DOHH2 (cell line): ENCODE results near the gene ZNF23.

ENCODE experiments used
- H3F3A ChIP-seq: fragments of 200-600 bp; sonication (generic), shearing (Covaris generic); 2 replicates; pipeline ENCODE4 v1.6.0; 2016; ENCODE audit warnings: antibody characterized with exemption, mild to moderate bottlenecking; ENCODE audit not compliant: control insufficient read depth, insufficient read depth
- H3K27ac ChIP-seq: fragments of 200-600 bp; sonication (generic); 2 replicates; pipeline ENCODE4 v1.5.1; 2014; ENCODE audit warnings: low read depth, mild to moderate bottlenecking, low read length, moderate library complexity
- H3K27me3 ChIP-seq: fragments of 200-600 bp; sonication (generic); 2 replicates; pipeline ENCODE4 v1.6.1; 2014; ENCODE audit warnings: mild to moderate bottlenecking, low read length, mixed read lengths; ENCODE audit not compliant: control insufficient read depth
- H3K36me3 ChIP-seq: fragments of 200-600 bp; sonication (generic); 2 replicates; pipeline ENCODE4 v1.6.1; 2014; ENCODE audit warnings: mild to moderate bottlenecking, low read length, moderate library complexity, mixed read lengths; ENCODE audit not compliant: control insufficient read depth
- H3K4me1 ChIP-seq: fragments of 200-600 bp; sonication (generic); 2 replicates; pipeline ENCODE4 v1.6.1; 2014; ENCODE audit warnings: mild to moderate bottlenecking, low read length, mixed read lengths; ENCODE audit not compliant: control insufficient read depth
- H3K4me2 ChIP-seq: fragments of 200-600 bp; sonication (generic); 2 replicates; pipeline ENCODE4 v1.6.0; 2014; ENCODE audit warnings: mild to moderate bottlenecking, low read length, moderate library complexity
- H3K4me3 ChIP-seq: fragments of 200-600 bp; sonication (generic); 2 replicates; pipeline ENCODE4 v1.5.1; 2014; ENCODE audit warnings: mild to moderate bottlenecking, low read length, mixed read lengths
- H3K79me2 ChIP-seq: fragments of 200-600 bp; sonication (generic); 2 replicates; pipeline ENCODE4 v1.6.1; 2014; ENCODE audit warnings: mild to moderate bottlenecking, low read length, mixed read lengths; ENCODE audit not compliant: control insufficient read depth
- H3K9me2 ChIP-seq: fragments of 200-600 bp; sonication (generic); replicated peaks from 2 replicates; pipeline ENCODE4 v1.6.1; 2014; ENCODE audit warnings: mild to moderate bottlenecking, low read length, mixed read lengths; ENCODE audit not compliant: control insufficient read depth
- H3K9me3 ChIP-seq: fragments of 200-600 bp; sonication (generic); 2 replicates; pipeline ENCODE4 v1.6.1; 2014; ENCODE audit warnings: antibody characterized with exemption, low read length, mixed read lengths; ENCODE audit not compliant: control insufficient read depth, insufficient read depth
- H4K20me1 ChIP-seq: fragments of 200-600 bp; sonication (generic); 2 replicates; pipeline ENCODE4 v1.6.0; 2014; ENCODE audit warnings: low read depth, mild to moderate bottlenecking, antibody characterized with exemption, low read length, moderate library complexity; ENCODE audit not compliant: control insufficient read depth, insufficient read depth
- EZH2phosphoT487 ChIP-seq: fragments of 200-600 bp; sonication (generic); IDR thresholded peaks from 2 replicates; pipeline ENCODE4 v1.6.1; 2017; ENCODE audit warnings: borderline replicate concordance, mild to moderate bottlenecking, antibody characterized with exemption, low read length, moderate library complexity, mixed read lengths
- TF ChIP-seq, protein P1 (sequence below): fragments of 200-600 bp; sonication (generic); IDR thresholded peaks from one replicate; pipeline ENCODE4 v1.5.1; 2014; ENCODE audit warnings: antibody characterized with exemption, mild to moderate bottlenecking, low read depth, low read length; ENCODE audit not compliant: poor library complexity, severe bottlenecking

Gene ZNF23

DNA sequence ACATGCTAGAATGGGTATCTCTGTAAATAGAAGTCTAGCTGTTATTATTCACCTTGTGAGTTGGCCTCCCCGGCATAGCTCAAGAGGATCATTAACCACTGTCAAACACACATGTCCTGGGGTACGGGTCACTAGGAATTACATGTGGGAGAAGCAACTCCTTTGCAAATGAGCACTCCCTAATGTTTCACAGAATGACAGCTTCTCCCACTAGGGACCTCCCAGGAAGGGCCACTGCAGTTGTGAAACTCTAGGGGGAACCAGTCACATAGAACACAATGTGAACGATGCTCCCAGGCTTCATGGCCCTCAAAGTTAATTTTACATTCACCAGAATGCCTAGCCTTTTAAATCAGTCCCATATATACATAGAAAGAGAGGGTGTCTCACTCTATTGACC, 39.5 kb upstream of the ZNF23 start:
- no peaks in the 10 kb centered on the region for H4K20me1 ChIP-seq
- H3K4me2 ChIP-seq: no peak overlapping the region
- no peaks in the 10 kb centered on the region for H3F3A ChIP-seq
- H3K36me3 ChIP-seq: no peaks in the 10 kb centered on the region
- H3K79me2 ChIP-seq: no peaks in the 10 kb centered on the region
- no peak for TF ChIP-seq EZH2phosphoT487
- TF ChIP-seq, protein P1, sequence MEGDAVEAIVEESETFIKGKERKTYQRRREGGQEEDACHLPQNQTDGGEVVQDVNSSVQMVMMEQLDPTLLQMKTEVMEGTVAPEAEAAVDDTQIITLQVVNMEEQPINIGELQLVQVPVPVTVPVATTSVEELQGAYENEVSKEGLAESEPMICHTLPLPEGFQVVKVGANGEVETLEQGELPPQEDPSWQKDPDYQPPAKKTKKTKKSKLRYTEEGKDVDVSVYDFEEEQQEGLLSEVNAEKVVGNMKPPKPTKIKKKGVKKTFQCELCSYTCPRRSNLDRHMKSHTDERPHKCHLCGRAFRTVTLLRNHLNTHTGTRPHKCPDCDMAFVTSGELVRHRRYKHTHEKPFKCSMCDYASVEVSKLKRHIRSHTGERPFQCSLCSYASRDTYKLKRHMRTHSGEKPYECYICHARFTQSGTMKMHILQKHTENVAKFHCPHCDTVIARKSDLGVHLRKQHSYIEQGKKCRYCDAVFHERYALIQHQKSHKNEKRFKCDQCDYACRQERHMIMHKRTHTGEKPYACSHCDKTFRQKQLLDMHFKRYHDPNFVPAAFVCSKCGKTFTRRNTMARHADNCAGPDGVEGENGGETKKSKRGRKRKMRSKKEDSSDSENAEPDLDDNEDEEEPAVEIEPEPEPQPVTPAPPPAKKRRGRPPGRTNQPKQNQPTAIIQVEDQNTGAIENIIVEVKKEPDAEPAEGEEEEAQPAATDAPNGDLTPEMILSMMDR: peak; percentile 24
- no peaks in the 10 kb centered on the region for H3K4me1 ChIP-seq
- H3K9me2 ChIP-seq: no peaks in the 10 kb centered on the region
- no peak overlapping the region for H3K4me3 ChIP-seq
- no peak overlapping the region for H3K27ac ChIP-seq
- H3K27me3 ChIP-seq: no peaks in the 10 kb centered on the region
- H3K9me3 ChIP-seq: no peaks in the 10 kb centered on the region

DNA sequence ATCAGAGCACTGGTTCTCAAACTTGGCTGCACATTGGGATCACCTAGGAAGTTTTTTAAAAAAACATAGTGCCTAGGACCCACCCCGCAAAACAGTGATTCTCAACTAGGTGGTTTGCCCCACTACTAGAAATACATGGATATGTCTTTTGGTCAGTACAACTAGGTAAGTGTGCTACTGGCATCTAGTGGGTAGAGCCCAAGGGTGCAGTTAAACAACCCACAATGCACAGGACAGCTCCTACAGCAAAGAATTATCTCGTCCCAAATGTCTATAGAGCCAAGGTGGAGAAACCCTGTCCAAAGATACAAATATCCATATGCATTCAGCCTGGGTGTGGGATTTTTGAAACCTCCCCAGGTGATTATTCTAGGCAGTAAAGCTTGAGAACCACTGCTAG, 38.9 kb upstream of the ZNF23 start:
- TF ChIP-seq, protein P1: no peak
- TF ChIP-seq EZH2phosphoT487: no peak
- no peaks in the 10 kb centered on the region for H3K79me2 ChIP-seq
- H4K20me1 ChIP-seq: no peaks in the 10 kb centered on the region
- H3K36me3 ChIP-seq: no peaks in the 10 kb centered on the region
- no peaks in the 10 kb centered on the region for H3K9me2 ChIP-seq
- no peak overlapping the region for H3K4me3 ChIP-seq
- H3F3A ChIP-seq: no peaks in the 10 kb centered on the region
- no peaks in the 10 kb centered on the region for H3K9me3 ChIP-seq
- no peaks in the 10 kb centered on the region for H3K27me3 ChIP-seq
- H3K4me2 ChIP-seq: no peak overlapping the region
- no peak overlapping the region for H3K27ac ChIP-seq
- no peaks in the 10 kb centered on the region for H3K4me1 ChIP-seq

DNA sequence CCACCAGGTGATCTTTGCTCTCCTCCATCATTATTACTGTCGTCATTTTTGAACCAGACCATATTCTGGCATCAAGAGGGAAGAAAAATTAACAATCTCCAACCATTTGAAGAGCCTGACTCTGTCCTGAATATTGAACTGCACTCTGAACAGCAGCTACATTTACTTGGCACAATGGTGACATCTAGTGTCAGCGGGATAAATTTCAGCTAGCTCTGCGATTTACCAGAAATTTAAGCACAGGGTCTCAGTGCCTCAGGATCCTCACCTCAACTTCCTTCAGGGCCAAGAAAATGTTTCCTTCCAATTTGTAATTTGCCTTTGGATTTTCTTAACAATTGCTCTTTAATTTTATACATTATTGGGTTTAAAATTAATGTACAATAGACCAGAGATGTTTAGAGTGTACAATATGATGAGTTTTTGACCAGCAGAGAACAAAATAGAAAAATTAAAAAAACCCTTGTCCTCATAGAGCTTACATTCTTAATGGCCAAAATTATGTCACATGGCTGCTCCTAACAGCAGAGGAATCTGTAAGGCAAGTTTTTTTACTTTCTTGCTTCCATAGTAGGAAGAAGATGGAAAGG, 37.8 kb upstream of the ZNF23 start:
- H4K20me1 ChIP-seq: no peaks in the 10 kb centered on the region
- no peaks in the 10 kb centered on the region for H3K9me2 ChIP-seq
- H3K4me2 ChIP-seq: no peak overlapping the region
- no peaks in the 10 kb centered on the region for H3K79me2 ChIP-seq
- no peaks in the 10 kb centered on the region for H3K27me3 ChIP-seq
- TF ChIP-seq, protein P1: peak; percentile 81
- no peak for TF ChIP-seq EZH2phosphoT487
- no peak overlapping the region for H3K4me3 ChIP-seq
- H3K27ac ChIP-seq: no peak overlapping the region
- H3F3A ChIP-seq: no peaks in the 10 kb centered on the region
- no peaks in the 10 kb centered on the region for H3K4me1 ChIP-seq
- no peaks in the 10 kb centered on the region for H3K9me3 ChIP-seq
- H3K36me3 ChIP-seq: no peaks in the 10 kb centered on the region

DNA sequence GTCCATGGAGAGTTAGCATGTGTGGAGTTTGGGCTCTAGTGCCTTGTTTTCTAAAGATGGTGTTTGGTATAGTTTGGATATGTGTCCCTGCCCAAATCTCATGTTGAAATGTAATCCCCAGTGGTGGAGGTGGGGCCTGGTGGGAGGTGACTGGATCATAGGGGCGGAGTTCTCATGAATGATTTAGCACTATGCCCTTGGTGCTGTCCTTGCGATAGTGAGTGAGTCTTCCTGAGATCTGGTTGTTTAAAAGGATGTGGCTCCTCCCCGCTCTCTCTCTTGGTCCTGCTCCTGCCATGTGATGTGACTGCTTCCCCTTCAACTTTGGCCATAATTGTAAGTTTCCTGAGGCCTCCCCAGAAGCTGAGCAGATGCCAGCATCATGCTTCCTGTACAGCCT, 36.0 kb upstream of the ZNF23 start:
- Histone ChIP-seq H3K27ac (no peak overlapping the region), H3K9me2 (no peaks in the 10 kb centered on the region), H3K4me2 (no peak overlapping the region), H3K4me3 (no peak overlapping the region), H3K27me3 (no peaks in the 10 kb centered on the region), H4K20me1 (no peaks in the 10 kb centered on the region), H3F3A (no peaks in the 10 kb centered on the region), H3K36me3 (no peaks in the 10 kb centered on the region), H3K4me1 (no peaks in the 10 kb centered on the region), H3K79me2 (no peaks in the 10 kb centered on the region), H3K9me3 (no peaks in the 10 kb centered on the region)
- no peak for TF ChIP-seq EZH2phosphoT487
- TF ChIP-seq, protein P1: no peak
